Measurements from ENCODE around the gene MZF1. TPM values are rescaled to one million over a fixed set of nuclear protein-coding genes. Genes with fewer than 3 reads are reported as not detected.
A peak's percentile ranks its signal among the peaks of the same experiment; 100 is the strongest.

The MZF1 gene
- polyA plus RNA-seq, 4 donors, result 17.5 to 64.0 (median 30.8) TPM

DNA sequence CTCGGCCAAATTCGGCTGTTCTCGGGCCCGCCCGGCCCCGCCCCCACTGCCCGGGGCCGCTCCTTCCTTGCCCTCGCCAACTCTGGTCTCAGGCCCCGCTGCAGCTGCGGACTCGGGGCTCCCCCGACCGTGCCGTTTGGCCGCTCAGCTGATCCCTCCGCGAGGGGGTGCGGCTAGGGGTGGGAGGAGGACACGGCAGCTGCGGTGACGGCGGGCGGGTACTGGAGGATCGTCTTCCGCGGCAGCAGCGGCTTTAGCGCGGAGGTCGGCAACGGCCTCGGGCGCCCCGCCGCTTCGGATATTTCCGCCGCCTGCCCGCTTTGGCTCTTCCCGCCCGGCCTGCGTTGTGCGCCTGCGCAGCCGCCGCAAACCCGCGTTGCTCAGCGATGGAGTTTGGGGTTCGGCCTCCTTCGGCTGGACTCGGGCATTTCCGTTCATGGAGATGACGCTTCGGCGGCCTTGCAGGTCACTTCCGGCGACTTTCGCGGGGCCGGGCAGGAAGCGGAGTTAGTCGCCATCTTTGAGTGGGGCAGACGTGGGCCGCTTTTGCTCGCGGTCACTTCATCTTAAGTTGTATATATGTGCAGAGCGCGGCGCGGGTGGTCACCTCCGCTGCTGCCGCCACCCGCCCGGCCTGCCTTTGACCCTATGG lies 14.4 kb downstream of the MZF1 start:
- 0% methylated on average over 63 to 76 of the region's 76 CpGs for WGBS, 3 donors
- H3K4me1 ChIP-seq (ENCODE audit: control insufficient read depth in 3 of 3, insufficient read depth in 2 of 3, low read depth in 1 of 3, low read length in 2 of 3), result peaks cover 4 to 43% (median 8%) of the 10 kb centered on the region in 3 donors

DNA sequence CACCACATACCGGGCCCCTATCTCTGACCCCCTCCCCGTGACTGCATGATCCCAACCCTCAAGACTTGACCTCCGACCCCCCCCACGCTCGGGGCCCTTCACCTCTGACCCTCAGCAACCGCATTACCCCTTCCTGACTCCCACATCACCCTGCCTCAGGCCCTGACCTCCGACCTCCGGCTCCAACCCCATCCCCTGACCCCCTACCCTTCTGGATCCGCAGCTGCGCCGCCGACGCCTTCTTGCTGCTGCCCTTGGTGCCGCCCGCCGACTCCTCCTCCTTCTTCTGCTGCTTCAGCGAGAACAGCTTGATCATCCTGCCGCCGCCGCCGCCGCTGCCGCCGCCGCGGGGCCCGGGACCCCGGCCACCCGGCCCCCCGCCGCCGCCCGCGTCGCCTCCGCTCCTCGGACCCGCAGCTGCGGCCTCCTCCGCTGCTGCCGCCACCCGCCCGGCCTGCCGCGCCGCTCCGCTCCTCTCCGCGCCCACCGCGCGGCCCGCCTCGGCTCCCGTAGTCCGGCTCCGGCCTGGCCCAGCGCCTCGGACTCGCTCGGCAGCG lies 15.0 kb downstream of the MZF1 start, which contains the start of gene UBE2M:
Gene UBE2M (minus strand): TSS at position 546 of the 557 bp plus-strand sequence. CDS start 230 bp downstream, at position 316.
- peak; percentile 42 to 68 for DNase-seq
- Histone ChIP-seq H3K27ac (ENCODE audit: low read depth in 1 of 3, low read length in 2 of 3) (peak within 1 kb of the TSS; percentile 88 to 99 (median 98)), H3K36me3 (ENCODE audit: control insufficient read depth in 3 of 3, insufficient read depth in 2 of 3, low read depth in 1 of 3, low read length in 3 of 3) (peaks cover 0 to 33% (median 10%) of the 10 kb centered on the region in 3 donors), H3K27me3 (ENCODE audit: control insufficient read depth in 3 of 3, insufficient read depth in 3 of 3, low read length in 3 of 3) (peaks cover 0 to 11% (median 0%) of the 10 kb centered on the region in 3 donors), H3K9me3 (ENCODE audit: control insufficient read depth in 2 of 2, insufficient read depth in 1 of 2, low read depth in 1 of 2, low read length in 1 of 2) (no peaks in the 10 kb centered on the region), H3K4me3 (ENCODE audit: low read depth in 1 of 3, low read length in 3 of 3) (peak within 1 kb of the TSS; percentile 65 to 95 (median 86)), H3K4me1 (ENCODE audit: control insufficient read depth in 3 of 3, insufficient read depth in 2 of 3, low read depth in 1 of 3, low read length in 2 of 3) (peaks cover 4 to 46% (median 5%) of the 10 kb centered on the region in 3 donors)
- 0 to 1% (median 1%) methylated on average over 31 to 62 of the region's 62 CpGs for WGBS, 3 donors
- no peak for FAIRE-seq

More for the DNA sequence above, 14.4 kb downstream of the MZF1 start:
- Histone ChIP-seq H3K27me3 (ENCODE audit: control insufficient read depth in 3 of 3, insufficient read depth in 3 of 3, low read length in 3 of 3) (peaks cover 0 to 17% (median 0%) of the 10 kb centered on the region in 3 donors), H3K36me3 (ENCODE audit: control insufficient read depth in 3 of 3, insufficient read depth in 2 of 3, low read depth in 1 of 3, low read length in 3 of 3) (peaks cover 0 to 28% (median 7%) of the 10 kb centered on the region in 3 donors), H3K4me3 (ENCODE audit: low read depth in 1 of 3, low read length in 3 of 3) (peak overlapping the region; percentile 65 to 86 (median 86)), H3K27ac (ENCODE audit: low read depth in 1 of 3, low read length in 2 of 3) (peak overlapping the region; percentile 88 to 99 (median 98)), H3K9me3 (ENCODE audit: control insufficient read depth in 2 of 2, insufficient read depth in 1 of 2, low read depth in 1 of 2, low read length in 1 of 2) (no peaks in the 10 kb centered on the region)
- DNase-seq, result peak; percentile 98 to 99
- FAIRE-seq, result no peak

DNA sequence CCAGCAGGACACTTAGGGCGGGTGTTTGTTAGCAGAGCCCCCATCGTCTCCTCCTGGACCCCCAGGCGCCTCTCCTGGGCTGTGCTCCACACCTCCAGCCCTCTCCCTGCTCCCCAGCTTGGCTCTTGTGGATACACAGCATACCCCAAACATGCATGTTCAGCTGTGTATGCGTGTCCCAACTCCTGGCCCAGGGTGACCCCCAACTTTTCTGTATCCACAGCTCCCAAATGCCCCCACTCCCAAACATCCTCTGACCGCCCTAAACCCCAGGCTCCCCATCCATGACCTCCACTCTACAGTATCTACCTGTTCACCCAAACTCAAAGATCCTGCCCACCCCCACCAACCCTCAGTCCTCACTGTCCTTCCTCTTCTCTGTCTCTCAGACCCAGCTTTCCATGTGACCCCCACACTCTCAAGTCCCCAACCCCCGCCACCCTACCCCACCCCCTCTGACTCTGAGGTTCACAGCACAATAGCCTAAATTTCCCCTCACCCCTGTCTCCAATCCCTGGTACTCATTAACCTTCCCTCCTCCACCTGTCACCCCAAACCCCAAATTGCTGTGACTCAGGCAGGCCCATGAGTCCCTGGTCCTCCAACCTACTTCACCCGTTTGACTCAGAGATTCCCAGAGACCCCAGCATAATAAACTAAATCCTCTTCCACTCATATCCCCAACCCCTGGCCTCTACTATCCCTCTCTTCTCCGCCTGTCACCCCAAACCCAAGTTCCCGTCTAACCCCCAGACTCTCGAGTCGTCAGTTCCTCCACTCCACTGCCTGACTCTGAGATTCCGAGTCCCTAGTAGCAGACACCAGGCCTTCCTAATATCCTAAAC lies 15.7 kb downstream of the MZF1 start:
- Histone ChIP-seq H3K27me3 (ENCODE audit: control insufficient read depth in 3 of 3, insufficient read depth in 3 of 3, low read length in 3 of 3) (peaks cover 0 to 8% (median 0%) of the 10 kb centered on the region in 3 donors), H3K4me3 (ENCODE audit: low read depth in 1 of 3, low read length in 3 of 3) (peak overlapping the region; percentile 65 to 95 (median 86)), H3K36me3 (ENCODE audit: control insufficient read depth in 3 of 3, insufficient read depth in 2 of 3, low read depth in 1 of 3, low read length in 3 of 3) (peaks cover 3 to 38% (median 14%) of the 10 kb centered on the region in 3 donors), H3K4me1 (ENCODE audit: control insufficient read depth in 3 of 3, insufficient read depth in 2 of 3, low read depth in 1 of 3, low read length in 2 of 3) (peaks cover 4 to 46% (median 5%) of the 10 kb centered on the region in 3 donors), H3K9me3 (ENCODE audit: control insufficient read depth in 2 of 2, insufficient read depth in 1 of 2, low read depth in 1 of 2, low read length in 1 of 2) (no peaks in the 10 kb centered on the region), H3K27ac (ENCODE audit: low read depth in 1 of 3, low read length in 2 of 3) (peak overlapping the region; percentile 86 to 99 (median 92))
- 19 to 29% (median 26%) methylated on average over 11 to 12 of the region's 12 CpGs for WGBS, 3 donors
- FAIRE-seq (no peak), DNase-seq (no peak)

DNA sequence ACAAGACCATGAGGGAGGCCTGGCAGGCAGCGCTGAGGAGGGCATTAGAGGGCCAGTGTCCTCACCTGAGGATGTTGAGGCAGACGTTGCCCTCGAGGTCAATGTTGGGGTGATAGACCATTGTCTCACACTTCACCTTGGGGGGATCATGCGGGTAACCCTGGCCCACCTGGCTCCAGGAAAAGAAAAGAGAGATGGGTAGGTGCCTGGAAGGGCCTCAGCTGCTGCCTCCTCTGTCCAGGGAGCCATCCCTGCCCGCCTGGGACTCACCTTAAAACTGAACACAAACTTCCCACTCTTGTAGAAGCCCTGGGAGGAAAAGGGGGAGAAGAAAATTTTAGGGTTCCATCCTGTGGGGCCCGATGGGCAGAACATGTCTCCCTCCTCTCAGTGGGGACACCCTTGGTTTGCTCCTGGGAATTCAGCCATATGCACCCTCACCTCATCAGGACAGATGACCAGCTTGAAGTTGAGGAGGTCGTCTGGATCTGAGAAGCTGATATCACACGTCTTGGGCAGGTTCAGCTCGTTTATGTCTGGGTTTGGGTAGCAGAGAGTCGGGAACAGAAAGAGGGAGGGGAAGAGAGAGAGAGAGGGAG lies 16.4 kb downstream of the MZF1 start:
- Histone ChIP-seq H3K27me3 (ENCODE audit: control insufficient read depth in 3 of 3, insufficient read depth in 3 of 3, low read length in 3 of 3) (peaks cover 0 to 7% (median 0%) of the 10 kb centered on the region in 3 donors), H3K9me3 (ENCODE audit: control insufficient read depth in 2 of 2, insufficient read depth in 1 of 2, low read depth in 1 of 2, low read length in 1 of 2) (no peaks in the 10 kb centered on the region), H3K4me1 (ENCODE audit: control insufficient read depth in 3 of 3, insufficient read depth in 2 of 3, low read depth in 1 of 3, low read length in 2 of 3) (peaks cover 0 to 39% (median 4%) of the 10 kb centered on the region in 3 donors), H3K36me3 (ENCODE audit: control insufficient read depth in 3 of 3, insufficient read depth in 2 of 3, low read depth in 1 of 3, low read length in 3 of 3) (peaks cover 9 to 45% (median 17%) of the 10 kb centered on the region in 3 donors), H3K27ac (ENCODE audit: low read depth in 1 of 3, low read length in 2 of 3) (peak overlapping the region in 1 of 3 donors; percentile 92), H3K4me3 (ENCODE audit: low read depth in 1 of 3, low read length in 3 of 3) (peak overlapping the region in 2 of 3 donors; percentile 65 to 95)
- 37 to 54% (median 48%) methylated on average over 10 of the region's 10 CpGs for WGBS, 3 donors
- DNase-seq, result no peak
- no peak for FAIRE-seq

DNA sequence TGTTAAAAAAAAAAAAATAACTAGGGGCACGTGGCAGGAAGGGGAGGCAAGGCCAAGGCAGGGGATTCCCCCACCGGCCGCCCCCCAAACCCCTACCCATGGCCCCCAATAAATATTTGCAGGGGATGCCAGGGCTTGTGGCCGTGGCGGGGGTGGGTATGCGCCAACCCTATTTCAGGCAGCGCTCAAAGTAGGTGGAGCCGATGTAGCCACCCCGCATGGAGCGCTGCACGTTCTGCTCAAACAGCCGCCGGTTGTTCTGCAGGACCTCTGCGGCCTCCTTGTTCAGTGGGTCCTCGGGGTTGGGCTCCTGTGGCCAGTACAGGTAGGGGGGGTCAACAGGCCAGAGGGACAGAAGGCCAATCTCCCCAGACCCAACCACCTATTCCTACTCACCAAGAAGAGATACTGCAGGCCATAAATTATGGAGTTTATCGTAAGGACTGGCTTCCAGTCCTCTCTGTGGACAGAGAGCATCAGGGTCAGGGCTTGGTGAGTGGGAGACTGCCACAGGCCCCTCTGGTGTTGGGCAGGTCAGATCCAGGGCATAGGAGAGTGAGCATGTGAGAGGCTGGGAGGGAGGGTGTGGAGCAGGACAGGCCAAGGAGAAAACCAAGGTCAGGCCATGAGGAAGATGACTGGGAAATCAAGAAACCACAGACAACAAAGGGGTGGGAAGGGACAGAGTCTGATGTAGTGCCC lies 17.1 kb downstream of the MZF1 start:
- FAIRE-seq, result no peak

DNA sequence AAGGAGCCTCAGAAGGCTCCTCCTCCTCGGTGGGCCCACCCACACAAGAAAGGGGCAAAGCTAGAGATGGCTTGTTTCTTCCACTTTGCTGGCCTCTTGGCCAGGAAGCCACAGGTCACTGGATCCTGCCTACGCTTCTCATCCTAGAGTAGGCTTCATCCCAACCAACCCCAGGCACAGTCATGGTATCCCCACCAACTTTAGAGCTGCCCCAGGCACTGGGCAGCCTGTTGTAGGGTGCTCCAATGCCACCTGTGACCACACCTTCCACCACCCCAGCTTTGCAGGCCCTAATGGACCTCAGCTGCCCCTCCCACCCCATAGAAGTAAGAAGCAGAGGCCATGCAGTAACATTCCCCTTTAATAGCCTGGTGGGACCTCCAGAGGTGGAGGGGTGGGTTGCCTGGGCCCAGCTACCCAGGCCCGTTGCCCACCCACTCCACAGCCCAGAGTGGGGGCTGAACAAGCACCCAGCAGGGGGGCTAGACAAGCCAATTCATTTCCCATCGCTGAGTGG lies 17.7 kb downstream of the MZF1 start:
- Histone ChIP-seq H3K4me1 (ENCODE audit: control insufficient read depth in 3 of 3, insufficient read depth in 2 of 3, low read depth in 1 of 3, low read length in 2 of 3) (peaks cover 0 to 32% (median 4%) of the 10 kb centered on the region in 3 donors), H3K36me3 (ENCODE audit: control insufficient read depth in 3 of 3, insufficient read depth in 2 of 3, low read depth in 1 of 3, low read length in 3 of 3) (peaks cover 14 to 58% (median 20%) of the 10 kb centered on the region in 3 donors), H3K27me3 (ENCODE audit: control insufficient read depth in 3 of 3, insufficient read depth in 3 of 3, low read length in 3 of 3) (no peaks in the 10 kb centered on the region), H3K9me3 (ENCODE audit: control insufficient read depth in 2 of 2, insufficient read depth in 1 of 2, low read depth in 1 of 2, low read length in 1 of 2) (no peaks in the 10 kb centered on the region), H3K4me3 (ENCODE audit: low read depth in 1 of 3, low read length in 3 of 3) (peak overlapping the region; percentile 17 to 80 (median 67)), H3K27ac (ENCODE audit: low read depth in 1 of 3, low read length in 2 of 3) (peak overlapping the region; percentile 64 to 97 (median 94))
- DNase-seq (no peak), FAIRE-seq (no peak)
- 39 to 42% (median 40%) methylated on average over 4 of the region's 4 CpGs for WGBS, 3 donors

More for the DNA sequence above, 17.1 kb downstream of the MZF1 start:
- H3K9me3 ChIP-seq (ENCODE audit: control insufficient read depth in 2 of 2, insufficient read depth in 1 of 2, low read depth in 1 of 2, low read length in 1 of 2), result no peaks in the 10 kb centered on the region
- WGBS, 3 donors, result 76 to 85% (median 84%) methylated on average over 15 to 16 of the region's 16 CpGs
- no peak overlapping the region for H3K27ac ChIP-seq (ENCODE audit: low read depth in 1 of 3, low read length in 2 of 3)
- H3K4me1 ChIP-seq (ENCODE audit: control insufficient read depth in 3 of 3, insufficient read depth in 2 of 3, low read depth in 1 of 3, low read length in 2 of 3), result peaks cover 0 to 33% (median 4%) of the 10 kb centered on the region in 3 donors
- no peak for DNase-seq
- H3K27me3 ChIP-seq (ENCODE audit: control insufficient read depth in 3 of 3, insufficient read depth in 3 of 3, low read length in 3 of 3), result peaks cover 0 to 2% (median 0%) of the 10 kb centered on the region in 3 donors
- peaks cover 12 to 52% (median 17%) of the 10 kb centered on the region in 3 donors for H3K36me3 ChIP-seq (ENCODE audit: control insufficient read depth in 3 of 3, insufficient read depth in 2 of 3, low read depth in 1 of 3, low read length in 3 of 3)
- no peak overlapping the region for H3K4me3 ChIP-seq (ENCODE audit: low read depth in 1 of 3, low read length in 3 of 3)

DNA sequence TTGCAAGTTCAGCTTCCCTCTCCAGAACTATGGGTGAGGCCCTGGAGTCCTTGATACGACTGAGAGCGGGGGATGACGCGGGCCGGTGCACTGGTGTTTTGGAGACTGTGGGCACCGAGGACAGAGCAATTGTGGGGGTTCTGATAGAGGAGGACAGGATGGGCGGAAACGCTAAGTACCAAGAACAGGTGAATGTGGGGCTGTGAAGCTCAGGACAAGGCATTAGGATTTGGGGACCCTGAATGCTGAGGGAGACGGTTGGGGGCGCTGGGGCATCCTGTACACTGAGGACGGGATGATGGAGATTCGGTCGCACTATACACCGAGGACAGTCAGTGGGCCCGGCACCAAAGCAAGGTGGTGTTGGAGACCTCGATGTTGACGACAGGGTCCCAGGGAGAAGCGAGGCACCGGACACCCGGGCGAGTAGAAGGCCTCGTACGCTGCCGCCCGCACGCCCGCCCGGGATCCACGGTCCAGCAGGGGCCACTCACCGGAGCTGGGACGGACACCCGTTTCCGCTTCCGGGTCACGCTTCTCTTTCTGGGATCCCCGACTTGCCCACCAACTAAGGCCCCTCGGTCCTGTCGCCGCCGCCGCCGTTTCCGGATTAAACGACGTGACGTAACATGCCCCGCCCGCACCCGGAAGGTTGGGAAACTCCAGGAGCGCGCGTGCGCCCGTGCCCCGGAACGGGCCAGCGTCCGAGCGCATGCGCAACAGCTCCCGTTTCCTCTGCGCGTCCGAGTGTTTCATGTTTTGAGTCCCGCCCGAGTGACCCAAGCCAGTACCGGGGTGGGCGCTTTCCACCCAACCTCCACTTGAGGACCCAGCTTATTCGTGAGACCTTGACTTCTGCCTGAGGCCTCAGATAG lies 18.4 kb downstream of the MZF1 start, which contains the start of gene CHMP2A:
Gene CHMP2A (minus strand): TSS at position 612 of the 875 bp plus-strand sequence. CDS start 893 bp downstream, outside the sequence.
- FAIRE-seq (no peak), DNase-seq (peak; percentile 95 to 99)
- H3K27ac ChIP-seq (ENCODE audit: low read depth in 1 of 3, low read length in 2 of 3), result peak within 1 kb of the TSS; percentile 86 to 97 (median 94)
- WGBS, 3 donors, result 0 to 1% (median 0%) methylated on average over 49 to 69 of the region's 69 CpGs
- H3K27me3 ChIP-seq (ENCODE audit: control insufficient read depth in 3 of 3, insufficient read depth in 3 of 3, low read length in 3 of 3), result no peaks in the 10 kb centered on the region
- no peaks in the 10 kb centered on the region for H3K9me3 ChIP-seq (ENCODE audit: control insufficient read depth in 2 of 2, insufficient read depth in 1 of 2, low read depth in 1 of 2, low read length in 1 of 2)
- peak within 1 kb of the TSS; percentile 60 to 80 (median 67) for H3K4me3 ChIP-seq (ENCODE audit: low read depth in 1 of 3, low read length in 3 of 3)
- H3K4me1 ChIP-seq (ENCODE audit: control insufficient read depth in 3 of 3, insufficient read depth in 2 of 3, low read depth in 1 of 3, low read length in 2 of 3), result peaks cover 0 to 25% (median 4%) of the 10 kb centered on the region in 3 donors
- peaks cover 14 to 65% (median 20%) of the 10 kb centered on the region in 3 donors for H3K36me3 ChIP-seq (ENCODE audit: control insufficient read depth in 3 of 3, insufficient read depth in 2 of 3, low read depth in 1 of 3, low read length in 3 of 3)
